ENCODE measurements around the gene COL4A4.

COL4A4 gene

DNA sequence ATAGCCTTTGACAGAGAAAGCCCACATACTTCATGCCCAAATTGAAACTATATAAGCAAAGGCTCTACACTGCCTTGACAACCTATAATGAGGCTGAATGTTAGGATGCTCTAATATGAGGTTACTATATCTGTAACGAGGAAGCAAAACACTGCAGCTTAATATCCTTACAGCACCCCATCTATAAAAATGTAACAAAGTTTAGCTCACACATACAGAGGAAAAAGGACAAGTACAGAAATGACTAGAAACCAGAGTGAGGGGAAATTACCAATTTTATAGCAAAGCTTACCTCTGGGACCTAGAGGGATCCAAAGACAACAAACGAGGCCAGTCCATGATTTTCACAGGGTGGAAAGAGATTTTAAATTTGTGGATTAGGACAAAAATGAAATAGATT is 138.5 kb downstream of the COL4A4 start:
- TF ChIP-seq, protein P1, sequence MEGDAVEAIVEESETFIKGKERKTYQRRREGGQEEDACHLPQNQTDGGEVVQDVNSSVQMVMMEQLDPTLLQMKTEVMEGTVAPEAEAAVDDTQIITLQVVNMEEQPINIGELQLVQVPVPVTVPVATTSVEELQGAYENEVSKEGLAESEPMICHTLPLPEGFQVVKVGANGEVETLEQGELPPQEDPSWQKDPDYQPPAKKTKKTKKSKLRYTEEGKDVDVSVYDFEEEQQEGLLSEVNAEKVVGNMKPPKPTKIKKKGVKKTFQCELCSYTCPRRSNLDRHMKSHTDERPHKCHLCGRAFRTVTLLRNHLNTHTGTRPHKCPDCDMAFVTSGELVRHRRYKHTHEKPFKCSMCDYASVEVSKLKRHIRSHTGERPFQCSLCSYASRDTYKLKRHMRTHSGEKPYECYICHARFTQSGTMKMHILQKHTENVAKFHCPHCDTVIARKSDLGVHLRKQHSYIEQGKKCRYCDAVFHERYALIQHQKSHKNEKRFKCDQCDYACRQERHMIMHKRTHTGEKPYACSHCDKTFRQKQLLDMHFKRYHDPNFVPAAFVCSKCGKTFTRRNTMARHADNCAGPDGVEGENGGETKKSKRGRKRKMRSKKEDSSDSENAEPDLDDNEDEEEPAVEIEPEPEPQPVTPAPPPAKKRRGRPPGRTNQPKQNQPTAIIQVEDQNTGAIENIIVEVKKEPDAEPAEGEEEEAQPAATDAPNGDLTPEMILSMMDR (IDR thresholded peaks at IDR 0.05; ENCODE audit: insufficient read depth, low read length, poor library complexity, severe bottlenecking): no peak
- DNase-seq (ENCODE audit: extremely low read depth, insufficient read length): no peak

DNA sequence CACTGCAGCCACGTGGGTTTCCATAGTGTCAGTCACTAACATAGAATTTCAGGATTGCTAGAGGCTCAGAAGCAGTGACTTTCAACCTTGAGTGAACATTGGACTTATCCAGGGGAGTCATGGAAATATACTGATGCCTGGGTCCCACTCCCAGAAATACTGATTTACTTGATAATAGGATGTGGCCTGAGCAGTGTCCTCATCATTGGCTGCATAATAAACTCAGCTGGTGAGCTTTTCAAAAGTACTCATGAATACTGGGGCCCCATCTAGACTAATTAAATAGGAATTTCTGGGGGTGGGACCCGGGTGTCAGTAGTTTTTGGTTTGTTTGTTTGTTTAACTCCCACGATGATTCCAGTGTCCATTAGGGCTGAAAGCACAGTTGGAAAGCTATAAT is 141.4 kb downstream of the COL4A4 start:
- no peak for DNase-seq (ENCODE audit: extremely low read depth, insufficient read length)

More for the DNA sequence above, 138.5 kb downstream of the COL4A4 start:
- H3K4me3 ChIP-seq (replicated peaks; ENCODE audit: low read depth, low read length): no peak overlapping the region
- H3K36me3 ChIP-seq (ENCODE audit: control insufficient read depth, insufficient read depth, low read length): no peaks in the 10 kb centered on the region
- no peaks in the 10 kb centered on the region for H3K27me3 ChIP-seq (replicated peaks; ENCODE audit: control insufficient read depth, insufficient read depth, low read length)

DNA sequence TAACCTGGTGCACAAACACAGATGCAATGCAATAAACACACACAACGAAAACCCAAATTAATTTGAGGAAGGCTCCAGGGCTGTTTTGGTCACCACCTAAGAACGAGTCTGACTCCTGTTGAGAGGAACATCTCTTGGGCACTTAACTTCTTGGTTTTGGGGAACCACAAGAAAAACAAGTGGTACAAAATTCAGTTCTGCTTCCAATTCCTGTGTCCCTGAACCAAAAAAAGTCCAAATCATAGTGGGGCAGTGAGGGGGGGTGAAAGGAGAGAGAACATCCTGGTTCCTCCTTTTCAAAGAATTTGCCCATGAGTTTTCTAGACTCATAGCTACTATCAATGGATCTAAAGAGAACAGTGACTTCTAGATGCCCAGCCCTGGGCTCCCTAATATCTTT is 143.6 kb downstream of the COL4A4 start:
- Histone ChIP-seq H3K36me3 (ENCODE audit: control insufficient read depth, insufficient read depth, low read length) (0 out of 2 replicates have a peak, but pooled peaks cover 2% of the 10 kb centered on the region), H3K4me3 (replicated peaks; ENCODE audit: low read depth, low read length) (no peak overlapping the region), H3K27me3 (replicated peaks; ENCODE audit: control insufficient read depth, insufficient read depth, low read length) (no peaks in the 10 kb centered on the region)
- DNase-seq (ENCODE audit: extremely low read depth, insufficient read length): no peak
- TF ChIP-seq, protein P1 (IDR thresholded peaks at IDR 0.05; ENCODE audit: insufficient read depth, low read length, poor library complexity, severe bottlenecking): no peak

More for the DNA sequence above, 141.4 kb downstream of the COL4A4 start:
- TF ChIP-seq, protein P1 (IDR thresholded peaks at IDR 0.05; ENCODE audit: insufficient read depth, low read length, poor library complexity, severe bottlenecking): no peak
- H3K36me3 ChIP-seq (ENCODE audit: control insufficient read depth, insufficient read depth, low read length): no peaks in the 10 kb centered on the region
- H3K27me3 ChIP-seq (replicated peaks; ENCODE audit: control insufficient read depth, insufficient read depth, low read length): no peaks in the 10 kb centered on the region
- no peak overlapping the region for H3K4me3 ChIP-seq (replicated peaks; ENCODE audit: low read depth, low read length)

DNA sequence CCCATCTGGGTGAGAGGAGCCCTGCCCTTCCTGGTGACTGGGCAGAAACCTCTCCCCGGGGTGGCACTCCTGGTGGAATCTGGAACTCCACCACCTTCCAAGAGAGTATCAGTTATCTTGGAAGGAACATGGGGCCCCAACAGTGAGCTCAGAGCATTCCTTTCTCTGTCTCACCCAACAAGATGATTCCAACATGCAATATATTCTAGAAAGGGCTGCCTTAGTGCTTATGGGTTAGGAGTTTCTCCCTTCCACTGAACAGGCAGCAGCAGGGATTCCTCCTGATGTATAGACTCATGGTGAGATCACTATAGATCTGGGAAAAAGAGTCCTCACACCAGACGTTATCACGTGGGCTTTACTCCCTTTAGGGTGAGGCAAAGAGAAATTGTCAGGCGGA is 147.1 kb downstream of the COL4A4 start:
- TF ChIP-seq, protein P1 (IDR thresholded peaks at IDR 0.05; ENCODE audit: insufficient read depth, low read length, poor library complexity, severe bottlenecking): no peak
- no peak for DNase-seq (ENCODE audit: extremely low read depth, insufficient read length)
- no peak overlapping the region for H3K4me3 ChIP-seq (replicated peaks; ENCODE audit: low read depth, low read length)
- no peaks in the 10 kb centered on the region for H3K27me3 ChIP-seq (replicated peaks; ENCODE audit: control insufficient read depth, insufficient read depth, low read length)
- H3K36me3 ChIP-seq (ENCODE audit: control insufficient read depth, insufficient read depth, low read length): 0 out of 2 replicates have a peak, but pooled peaks cover 2% of the 10 kb centered on the region

DNA sequence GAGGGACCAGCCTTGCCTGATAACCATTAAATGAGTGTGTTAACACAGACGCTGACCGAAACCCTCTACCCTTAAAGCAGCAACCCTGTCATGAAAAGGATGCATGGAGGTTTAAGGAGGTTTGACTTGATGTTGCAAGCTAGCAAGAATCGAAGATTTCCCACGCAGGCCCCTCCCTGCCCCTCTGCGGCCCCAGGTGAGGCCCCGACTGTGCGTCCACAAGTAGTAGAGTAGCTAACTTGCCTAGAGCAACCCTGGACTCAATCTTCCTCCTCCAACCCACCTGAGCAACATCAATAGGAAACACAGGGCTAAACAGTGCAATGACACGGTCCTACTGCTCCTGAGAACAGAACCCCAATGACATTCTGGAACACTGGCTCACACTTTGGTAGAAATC is 150.1 kb downstream of the COL4A4 start:
- H3K4me3 ChIP-seq (replicated peaks; ENCODE audit: low read depth, low read length): no peak overlapping the region
- TF ChIP-seq, protein P1 (IDR thresholded peaks at IDR 0.05; ENCODE audit: insufficient read depth, low read length, poor library complexity, severe bottlenecking): no peak
- no peaks in the 10 kb centered on the region for H3K27me3 ChIP-seq (replicated peaks; ENCODE audit: control insufficient read depth, insufficient read depth, low read length)
- H3K36me3 ChIP-seq (ENCODE audit: control insufficient read depth, insufficient read depth, low read length): 0 out of 2 replicates have a peak, but pooled peaks cover 2% of the 10 kb centered on the region
- no peak for DNase-seq (ENCODE audit: extremely low read depth, insufficient read length)

DNA sequence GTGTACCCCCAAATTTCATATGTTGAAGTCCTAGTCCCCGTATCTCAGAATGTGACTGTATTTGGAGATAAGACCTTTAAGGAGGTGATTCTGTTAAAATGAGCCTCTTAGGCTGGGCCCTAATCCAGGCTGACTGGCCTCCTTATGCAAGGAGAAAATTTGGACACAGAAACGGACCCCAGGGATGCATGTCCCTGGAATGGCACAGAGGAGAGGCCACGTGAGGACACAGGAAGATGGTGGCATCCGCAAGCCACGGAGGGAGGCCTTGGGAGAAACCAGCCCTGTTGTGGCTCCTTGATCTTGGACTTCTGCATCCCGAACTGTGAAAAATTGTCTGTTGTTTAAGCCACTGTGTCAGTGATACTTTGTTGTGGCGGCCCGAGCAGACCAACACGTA is 150.7 kb downstream of the COL4A4 start:
- H3K4me3 ChIP-seq (replicated peaks; ENCODE audit: low read depth, low read length): no peak overlapping the region
- TF ChIP-seq, protein P1 (IDR thresholded peaks at IDR 0.05; ENCODE audit: insufficient read depth, low read length, poor library complexity, severe bottlenecking): no peak
- no peak for DNase-seq (ENCODE audit: extremely low read depth, insufficient read length)
- 0 out of 2 replicates have a peak, but pooled peaks cover 2% of the 10 kb centered on the region for H3K36me3 ChIP-seq (ENCODE audit: control insufficient read depth, insufficient read depth, low read length)
- H3K27me3 ChIP-seq (replicated peaks; ENCODE audit: control insufficient read depth, insufficient read depth, low read length): no peaks in the 10 kb centered on the region
